GM20000 (cell line): Measurements from ENCODE around the gene FHAD1.

ENCODE experiments used
- DNase-seq: peaks from one replicate; pipeline ENCODE4 v3.0.0; 2012; ENCODE audit warnings: low spot score
- CTCF ChIP-seq: IDR thresholded peaks from 2 replicates; pipeline ENCODE4 v1.5.1; 2012; ENCODE audit warnings: mild to moderate bottlenecking, control low read depth; ENCODE audit errors: extremely low read depth, missing control alignments

The FHAD1 gene

GRCh38 chr1:15219280-15220023 lies 27.6 kb upstream of the FHAD1 start:
- DNase-seq: no peak
- TF ChIP-seq CTCF: no peak

GRCh38 chr1:15220024-15220392 lies 27.0 kb upstream of the FHAD1 start:
- TF ChIP-seq CTCF: no peak

GRCh38 chr1:15220825-15221431 lies 26.1 kb upstream of the FHAD1 start:
- no peak for TF ChIP-seq CTCF
- no peak for DNase-seq

More at GRCh38 chr1:15220024-15220392, 27.0 kb upstream of the FHAD1 start:
- DNase-seq: no peak

- DNase-seq: no peak
- no peak for TF ChIP-seq CTCF
Observed at GRCh38 chr1:15222653-15223303, 24.2 kb upstream of the FHAD1 start.

GRCh38 chr1:15224259-15224869 lies 22.7 kb upstream of the FHAD1 start:
- no peak for TF ChIP-seq CTCF
- DNase-seq: no peak

GRCh38 chr1:15224974-15225373 lies 22.0 kb upstream of the FHAD1 start:
- TF ChIP-seq CTCF: no peak
- DNase-seq: no peak

- DNase-seq: no peak
- TF ChIP-seq CTCF: no peak
Observed at GRCh38 chr1:15225461-15225860, 21.6 kb upstream of the FHAD1 start.
